Stomach (tissue), 9 donors: Measurements from ENCODE around the gene CATSPER3. TPM values are rescaled to one million over a fixed set of nuclear protein-coding genes. Genes with fewer than 3 reads are reported as not detected.
A peak's percentile ranks its signal among the peaks of the same experiment; 100 is the strongest.

Source experiments
- DNase-seq, 2 donors: peaks; one replicate each; pipeline versions ENCODE4 v3.0.0 to v3.0.0-alpha.2; 2013 to 2019
- H3K27ac ChIP-seq, 5 donors: fragments of 200-600 bp in 4 of 5; sonication (generic) in 4 of 5; one replicate each; pipeline ENCODE4 v1.5.1; 2013 to 2019; ENCODE audit warnings: mild to moderate bottlenecking in 1 of 5, moderate library complexity in 1 of 5
- H3K27me3 ChIP-seq, 3 donors: fragments of 200-600 bp; sonication (generic); one replicate each; pipeline ENCODE4 v1.5.1; 2017 to 2019; ENCODE audit warnings: mixed run types in 1 of 3
- H3K36me3 ChIP-seq, 4 donors: fragments of 200-600 bp; sonication (generic); 1 replicate in 3 of 4; 2 replicates in 1 of 4; pipeline ENCODE4 v1.5.1; 2016 to 2019
- H3K4me1 ChIP-seq, 4 donors: fragments of 200-600 bp; sonication (generic); one replicate each; pipeline ENCODE4 v1.5.1; 2016 to 2019
- H3K4me3 ChIP-seq, 4 donors: fragments of 200-600 bp; sonication (generic) in 3 of 4; one replicate each; pipeline ENCODE4 v1.5.1; 2016 to 2019; ENCODE audit warnings: mild to moderate bottlenecking in 1 of 4
- H3K9me3 ChIP-seq, 4 donors: fragments of 200-600 bp; sonication (generic); one replicate each; pipeline ENCODE4 v1.5.1; 2016 to 2019
- CTCF ChIP-seq, 7 experiments: fragments of 450-650 bp in 4 of 7; fragments of 200-600 bp in 3 of 7; sonication (generic) in 3 of 7; IDR thresholded peaks; one replicate each; pipeline ENCODE4 v1.5.1; 2016 to 2019; ENCODE audit warnings: antibody characterized with exemption in 7 of 7, control low read depth in 2 of 7, mild to moderate bottlenecking in 1 of 7
- EP300 ChIP-seq: sonication (generic); formaldehyde crosslinking; IDR thresholded peaks from one replicate; pipeline ENCODE4 v1.6.1; 2017; ENCODE audit warnings: antibody characterized with exemption
- POLR2A ChIP-seq, 4 donors: fragments of 450-650 bp; IDR thresholded peaks; one replicate each; pipeline ENCODE4 v1.6.1; 2016; ENCODE audit warnings: antibody characterized with exemption in 4 of 4, control low read depth in 2 of 4, mild to moderate bottlenecking in 1 of 4, moderate library complexity in 1 of 4
- POLR2AphosphoS5 ChIP-seq, 3 donors: sonication (generic); formaldehyde crosslinking; IDR thresholded peaks; one replicate each; pipeline ENCODE4 v1.6.1; 2016; ENCODE audit warnings: antibody characterized with exemption in 3 of 3
- WGBS, 5 donors: extraction: QIAGEN DNeasy Blood & Tissue Kit in 3 of 5; methylation state at CpG; one replicate each; pipeline versions ENCODE4 v1.1.5 to v1.1.7; 2013 to 2018; 5-methylcytosine and 5-hydroxymethylcytosine counted together
- intact Hi-C: fragments of 100-400 bp; cut with DNase I; formaldehyde crosslinking; loops from one replicate; pipeline ENCODE4 v1.15.1; 2023; ENCODE audit warnings: low total_unique reads
- polyA plus RNA-seq, 3 donors: library from polyadenylated mRNA; stranded (reverse); fragments of 200-250 nt; gene quantifications; one replicate each; pipeline ENCODE4 v1.2.3, GENCODE V29; 2013
- total RNA-seq, 5 donors: library from RNA; depleted of rRNA; stranded (reverse); fragments of >200 nt; gene quantifications; one replicate each; pipeline versions ENCODE4 v1.1.0 to v1.2.3, GENCODE V29; 2014 to 2016
- donor health status: healthy with polysubstance abuse.
- donor health status: Bipolar disorder and iron deficiency.
- donor health status: healthy.

CATSPER3 gene
- total and polyA plus RNA-seq, 8 donors: 0.62 to 0.88 TPM; not detected in 6

GRCh38 chr5:135041726-135042125 is 74.0 kb downstream of the CATSPER3 start:
- H3K36me3 ChIP-seq: no peaks in the 10 kb centered on the region
- DNase-seq: no peak
- H3K27me3 ChIP-seq: peaks cover 7 to 99% (median 49%) of the 10 kb centered on the region in 3 donors
- H3K27ac ChIP-seq: peak overlapping the region in 2 of 5 donors; percentile 9 to 24
- intact Hi-C loops: no loop called here
- peaks cover 21 to 39% (median 28%) of the 10 kb centered on the region in 4 donors for H3K4me1 ChIP-seq
- no peak for TF ChIP-seq CTCF (IDR thresholded peaks at IDR 0.05)
- no peak overlapping the region for H3K4me3 ChIP-seq
- 72 to 79% (median 78%) methylated on average over 3 of the region's 3 CpGs for WGBS, 5 donors
- no peaks in the 10 kb centered on the region for H3K9me3 ChIP-seq

GRCh38 chr5:135042595-135042994 is 74.9 kb downstream of the CATSPER3 start:
- no peak for DNase-seq
- WGBS, 5 donors: 73 to 100% (median 92%) methylated on average over 1 of the region's 1 CpG
- Histone ChIP-seq H3K4me1 (peaks cover 21 to 45% (median 29%) of the 10 kb centered on the region in 4 donors), H3K27ac (no peak overlapping the region), H3K4me3 (no peak overlapping the region), H3K36me3 (no peaks in the 10 kb centered on the region), H3K27me3 (peaks cover 7 to 99% (median 40%) of the 10 kb centered on the region in 3 donors), H3K9me3 (no peaks in the 10 kb centered on the region)
- no peak for TF ChIP-seq EP300
- TF ChIP-seq CTCF (IDR thresholded peaks at IDR 0.05): no peak
- no peak for TF ChIP-seq POLR2AphosphoS5 (IDR thresholded peaks at IDR 0.05)
- TF ChIP-seq POLR2A (IDR thresholded peaks at IDR 0.05): no peak
- intact Hi-C loops: no loop called here

GRCh38 chr5:135045488-135045887 is 77.8 kb downstream of the CATSPER3 start:
- intact Hi-C loops: no loop called here
- TF ChIP-seq POLR2AphosphoS5 (IDR thresholded peaks at IDR 0.05): no peak
- no peak for TF ChIP-seq CTCF (IDR thresholded peaks at IDR 0.05)
- no peak for TF ChIP-seq POLR2A (IDR thresholded peaks at IDR 0.05)
- TF ChIP-seq EP300: no peak
- H3K27ac ChIP-seq: no peak overlapping the region
- H3K36me3 ChIP-seq: no peaks in the 10 kb centered on the region
- no peak overlapping the region for H3K4me3 ChIP-seq
- no peaks in the 10 kb centered on the region for H3K9me3 ChIP-seq
- no peak for DNase-seq
- peaks cover 2 to 99% (median 20%) of the 10 kb centered on the region in 3 donors for H3K27me3 ChIP-seq
- H3K4me1 ChIP-seq: peaks cover under 1 to 28% (median 10%) of the 10 kb centered on the region in 4 donors

GRCh38 chr5:135046661-135047346 is 79.1 kb downstream of the CATSPER3 start:
- no peak for DNase-seq
- 55 to 70% (median 64%) methylated on average over 4 to 5 of the region's 5 CpGs for WGBS, 5 donors
- H3K27me3 ChIP-seq: peaks cover 0 to 99% (median 23%) of the 10 kb centered on the region in 3 donors
- H3K4me1 ChIP-seq: peaks cover 0 to 21% (median 3%) of the 10 kb centered on the region in 4 donors
- no peaks in the 10 kb centered on the region for H3K9me3 ChIP-seq
- no peak overlapping the region for H3K4me3 ChIP-seq
- TF ChIP-seq POLR2A (IDR thresholded peaks at IDR 0.05) (no peak), CTCF (IDR thresholded peaks at IDR 0.05) (no peak), POLR2AphosphoS5 (IDR thresholded peaks at IDR 0.05) (no peak), EP300 (no peak)
- no peak overlapping the region for H3K27ac ChIP-seq
- intact Hi-C loops: no loop called here
- no peaks in the 10 kb centered on the region for H3K36me3 ChIP-seq
